LNCaP clone FGC (cell line): Measurements from ENCODE around the gene LRRC14B.

Experiments used
- DNase-seq: peaks from one replicate; pipeline ENCODE4 v3.0.0-alpha.2; 2011; ENCODE audit warnings: low read depth
- H3K4me3 ChIP-seq: 2 replicates; pipeline ENCODE4 v1.5.1; 2011; ENCODE audit warnings: mild to moderate bottlenecking, low read depth, low read length, control low read depth
- CTCF ChIP-seq: IDR thresholded peaks from 2 replicates; pipeline ENCODE4 v1.5.1; 2012; ENCODE audit warnings: mild to moderate bottlenecking; ENCODE audit not compliant: control insufficient read depth, insufficient read depth; ENCODE audit errors: extremely low read depth

The LRRC14B gene

GRCh38 chr5:174876-175465, 16.3 kb upstream of the LRRC14B start:
- H3K4me3 ChIP-seq, result no peak overlapping the region
- TF ChIP-seq CTCF, result no peak
- DNase-seq, result no peak

GRCh38 chr5:176296-176823, 14.9 kb upstream of the LRRC14B start:
- TF ChIP-seq CTCF, result no peak
- DNase-seq, result no peak
- no peak overlapping the region for H3K4me3 ChIP-seq

- no peak for DNase-seq
- no peak overlapping the region for H3K4me3 ChIP-seq
- TF ChIP-seq CTCF, result no peak
These were observed 13.2 kb upstream of the LRRC14B start for GRCh38 chr5:178110-178509.

- H3K4me3 ChIP-seq, result no peak overlapping the region
- no peak for DNase-seq
- TF ChIP-seq CTCF, result no peak
These were observed 11.9 kb upstream of the LRRC14B start for GRCh38 chr5:179401-179800.

GRCh38 chr5:180286-180918, 10.9 kb upstream of the LRRC14B start:
- no peak for DNase-seq
- H3K4me3 ChIP-seq, result no peak overlapping the region
- TF ChIP-seq CTCF, result no peak

GRCh38 chr5:181160-181559, 10.1 kb upstream of the LRRC14B start:
- H3K4me3 ChIP-seq, result no peak overlapping the region
- DNase-seq, result no peak
- TF ChIP-seq CTCF, result no peak

GRCh38 chr5:181566-181965, 9.7 kb upstream of the LRRC14B start:
- TF ChIP-seq CTCF, result no peak
- no peak for DNase-seq
- H3K4me3 ChIP-seq, result no peak overlapping the region
